Fibroblast of skin of left biceps (primary cell): ENCODE data around the gene SYNDIG1.
"Not testable (repeated sequence)": the region's sequence is repeated elsewhere in the genome, so short reads cannot be mapped to it uniquely, and the experiment has no call there.

Experiments
- DNase-seq, 2 experiments: peaks; one replicate each; pipeline ENCODE4 v3.0.0-alpha.2; 2013; ENCODE audit warnings: low read depth in 2 of 2

SYNDIG1 gene

GRCh38 chr20:24611360-24612140 lies 142.1 kb downstream of the SYNDIG1 start:
- DNase-seq, result no peak

GRCh38 chr20:24612799-24613775 lies 143.7 kb downstream of the SYNDIG1 start:
- DNase-seq, result no peak

- no peak for DNase-seq
Measured at GRCh38 chr20:24614341-24614740, 144.9 kb downstream of the SYNDIG1 start.

- no peak for DNase-seq
Measured at GRCh38 chr20:24615353-24615752, 145.9 kb downstream of the SYNDIG1 start.

- no peak for DNase-seq
Measured at GRCh38 chr20:24616258-24617079, 147.0 kb downstream of the SYNDIG1 start.

- no peak for DNase-seq
Measured at GRCh38 chr20:24617080-24617432, 147.6 kb downstream of the SYNDIG1 start.

GRCh38 chr20:24617757-24618450 lies 148.5 kb downstream of the SYNDIG1 start:
- DNase-seq, result no peak

- DNase-seq, result no peak
Measured at GRCh38 chr20:24618739-24619138, 149.3 kb downstream of the SYNDIG1 start.

- DNase-seq, result no peak
Measured at GRCh38 chr20:24619212-24619611, 149.8 kb downstream of the SYNDIG1 start.

- no peak for DNase-seq
Measured at GRCh38 chr20:24620937-24621519, 151.6 kb downstream of the SYNDIG1 start.

GRCh38 chr20:24622856-24623255 lies 153.4 kb downstream of the SYNDIG1 start:
- DNase-seq, result no peak

GRCh38 chr20:24626141-24626540 lies 156.7 kb downstream of the SYNDIG1 start:
- DNase-seq, result not testable (repeated sequence)

GRCh38 chr20:24627291-24627690 lies 157.9 kb downstream of the SYNDIG1 start:
- DNase-seq, result no peak

- no peak for DNase-seq
Measured at GRCh38 chr20:24627926-24628325, 158.5 kb downstream of the SYNDIG1 start.

GRCh38 chr20:24628985-24629384 lies 159.6 kb downstream of the SYNDIG1 start:
- DNase-seq, result no peak

- DNase-seq, result no peak
Measured at GRCh38 chr20:24629668-24630067, 160.2 kb downstream of the SYNDIG1 start.

- no peak for DNase-seq
Measured at GRCh38 chr20:24630486-24631172, 161.2 kb downstream of the SYNDIG1 start.

- DNase-seq, result no peak
Measured at GRCh38 chr20:24631173-24631505, 161.7 kb downstream of the SYNDIG1 start.

- DNase-seq, result no peak
Measured at GRCh38 chr20:24632581-24632980, 163.2 kb downstream of the SYNDIG1 start.

- no peak for DNase-seq
Measured at GRCh38 chr20:24633026-24633425, 163.6 kb downstream of the SYNDIG1 start.
